NCI-H82 treated with DMSO at 0.1 percent for 48 hours (cell line): ENCODE data around the gene ADRB1.

ENCODE experiments used
- DNase-seq: peaks from one replicate; lab custom pipeline; 2025; ENCODE audit not compliant: unreplicated experiment; lab: John Stamatoyannopoulos, UW

The ADRB1 gene

DNA sequence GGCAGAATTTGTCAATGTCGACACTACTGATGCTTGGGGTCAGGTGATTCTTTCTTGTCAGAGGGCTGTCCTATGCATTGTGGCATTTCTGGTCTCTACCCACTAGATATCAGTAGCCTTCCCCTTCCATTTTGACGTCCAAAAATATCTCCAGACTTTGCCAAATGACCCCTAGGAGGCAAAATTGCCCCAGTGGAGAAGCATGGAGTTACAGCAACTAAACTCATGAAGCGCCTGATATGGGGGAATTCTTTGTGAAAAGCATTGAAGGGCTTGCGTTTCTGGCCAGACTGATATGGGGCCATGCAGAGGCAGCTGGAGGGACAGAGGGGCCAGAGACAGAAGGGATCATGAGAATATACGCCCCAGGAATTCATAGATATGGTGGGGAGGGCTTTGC lies 43.6 kb downstream of the ADRB1 start:
- no peak for DNase-seq

DNA sequence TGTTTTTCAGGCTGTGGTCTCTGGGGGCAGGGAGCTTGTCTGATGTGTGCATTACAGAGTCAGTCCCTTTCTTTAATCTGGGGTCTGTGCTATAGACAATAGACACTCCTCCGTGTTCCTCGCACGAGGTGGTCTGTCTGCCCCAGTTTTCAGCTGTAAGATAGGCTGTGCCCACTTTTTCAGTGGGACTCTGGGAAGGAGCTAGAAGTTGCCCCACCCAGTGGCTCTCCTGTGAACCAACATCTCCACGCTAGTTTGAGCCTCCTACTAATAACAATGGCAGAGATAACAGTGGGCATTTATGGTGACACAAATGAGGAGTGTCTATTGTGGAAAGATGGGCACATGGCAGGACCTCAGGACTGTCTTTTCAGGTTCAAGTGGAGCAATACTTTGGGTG lies 44.0 kb downstream of the ADRB1 start:
- DNase-seq, result no peak

DNA sequence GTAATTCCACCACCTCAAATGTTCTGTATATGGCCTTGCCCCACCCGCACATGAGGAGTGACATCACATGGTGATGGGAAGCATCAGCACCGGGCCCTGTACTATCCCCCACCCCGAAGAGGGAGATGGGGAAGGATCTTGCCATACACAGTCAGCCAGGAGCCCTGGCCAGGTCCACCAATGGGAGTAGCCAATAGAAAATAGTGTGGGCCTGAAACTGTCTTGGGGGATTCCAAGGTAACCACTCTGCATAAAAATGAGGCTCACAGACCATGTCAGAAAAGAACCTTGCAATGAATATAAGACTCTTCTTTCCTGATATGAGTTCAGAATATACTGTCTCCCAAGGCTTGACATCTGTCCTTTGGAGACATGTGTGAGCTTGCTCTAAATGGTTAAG lies 51.1 kb downstream of the ADRB1 start:
- DNase-seq, result no peak

DNA sequence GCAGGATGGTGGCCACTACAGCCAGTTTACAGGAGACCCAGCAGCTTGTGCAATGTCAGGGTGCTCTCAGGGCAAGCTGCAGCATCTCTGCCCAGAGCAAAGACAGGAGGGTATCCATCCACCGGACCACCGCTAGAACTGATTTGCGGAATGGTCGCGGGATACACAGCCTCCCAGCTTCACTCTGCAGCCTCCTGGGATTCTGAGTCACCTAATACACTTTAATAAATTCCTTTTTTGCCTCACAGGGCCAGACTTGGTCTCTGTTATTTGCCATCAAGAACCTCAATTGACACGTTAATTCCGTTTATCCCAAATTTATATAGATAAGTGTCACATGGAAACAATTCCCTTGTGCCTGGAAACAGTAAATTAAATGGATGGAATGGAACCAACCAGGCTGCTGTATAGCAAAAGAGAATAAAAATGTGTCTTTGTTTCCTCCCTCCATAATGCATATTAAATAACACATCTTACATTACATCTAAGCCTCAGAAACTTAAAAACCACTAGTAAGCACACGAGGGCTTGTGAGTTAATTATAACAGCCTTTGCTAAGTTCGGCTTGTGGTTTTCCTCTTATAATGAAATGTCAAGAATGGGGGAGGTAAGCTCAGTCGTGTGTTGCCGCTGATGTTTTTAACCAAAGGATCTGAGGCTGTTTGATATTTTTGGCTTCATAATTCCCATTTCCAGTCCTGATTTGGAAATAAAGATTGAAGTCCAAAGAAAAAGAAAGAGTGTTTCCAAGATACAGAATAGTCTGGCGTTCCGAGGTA lies 52.1 kb downstream of the ADRB1 start:
- DNase-seq, result no peak
